ENCODE measurements around the gene HOXC9. TPM values are rescaled to one million over a fixed set of nuclear protein-coding genes. Genes with fewer than 3 reads are reported as not detected.

Gene HOXC9
- total RNA-seq, 2 donors from 2014 or later = not detected

Other genes with a start within 250 kb of the HOXC9 start
- gene CISTR, start 248.2 kb upstream of the HOXC9 start, total RNA-seq = not detected
- not detected for gene HOXC13, start 61.3 kb upstream of the HOXC9 start, total RNA-seq
- not detected for gene HOXC12, start 45.3 kb upstream of the HOXC9 start, total RNA-seq
- gene HOXC11, start 27.0 kb upstream of the HOXC9 start, total RNA-seq = not detected
- not detected for gene HOTAIR, start 25.2 kb upstream of the HOXC9 start, total RNA-seq
- gene HOXC10, start 15.0 kb upstream of the HOXC9 start, total RNA-seq = not detected
- not detected for gene HOXC8, start 8.8 kb downstream of the HOXC9 start, total RNA-seq
- gene HOXC6, start 28.3 kb downstream of the HOXC9 start, total RNA-seq = not detected
- gene HOXC5, start 32.9 kb downstream of the HOXC9 start, total RNA-seq = not detected
- gene HOXC4, start 53.7 kb downstream of the HOXC9 start, total RNA-seq = under 1 TPM in 1 of 2 donors, not detected in 1; 0.18 TPM
- 10 to 100 TPM; 18.0 to 25.9 TPM for gene SMUG1, start 188.8 kb downstream of the HOXC9 start, total RNA-seq

Measured in activated naive CD4-positive, alpha-beta T cell treated with anti-CD3 and anti-CD28 coated beads, Interleukin-2, amount 50 U/mL, for 72 hours (primary cell).